D721Med (cell line): ENCODE results near the gene WASF1.

ENCODE experiments used
- DNase-seq: peaks from one replicate; pipeline ENCODE4 v3.0.0; 2011; ENCODE audit warnings: low spot score; ENCODE audit not compliant: insufficient read length
- FAIRE-seq: peaks from 2 replicates; lab custom pipeline; 2011; peaks lifted over from hg19 to GRCh38; lab: Jason Lieb, UNC
- TF ChIP-seq, protein P1 (sequence below): IDR thresholded peaks from 2 replicates; pipeline ENCODE4 v1.5.1; 2012; ENCODE audit warnings: mild to moderate bottlenecking, control low read depth; ENCODE audit not compliant: insufficient read depth; ENCODE audit errors: missing control alignments

Gene WASF1

DNA sequence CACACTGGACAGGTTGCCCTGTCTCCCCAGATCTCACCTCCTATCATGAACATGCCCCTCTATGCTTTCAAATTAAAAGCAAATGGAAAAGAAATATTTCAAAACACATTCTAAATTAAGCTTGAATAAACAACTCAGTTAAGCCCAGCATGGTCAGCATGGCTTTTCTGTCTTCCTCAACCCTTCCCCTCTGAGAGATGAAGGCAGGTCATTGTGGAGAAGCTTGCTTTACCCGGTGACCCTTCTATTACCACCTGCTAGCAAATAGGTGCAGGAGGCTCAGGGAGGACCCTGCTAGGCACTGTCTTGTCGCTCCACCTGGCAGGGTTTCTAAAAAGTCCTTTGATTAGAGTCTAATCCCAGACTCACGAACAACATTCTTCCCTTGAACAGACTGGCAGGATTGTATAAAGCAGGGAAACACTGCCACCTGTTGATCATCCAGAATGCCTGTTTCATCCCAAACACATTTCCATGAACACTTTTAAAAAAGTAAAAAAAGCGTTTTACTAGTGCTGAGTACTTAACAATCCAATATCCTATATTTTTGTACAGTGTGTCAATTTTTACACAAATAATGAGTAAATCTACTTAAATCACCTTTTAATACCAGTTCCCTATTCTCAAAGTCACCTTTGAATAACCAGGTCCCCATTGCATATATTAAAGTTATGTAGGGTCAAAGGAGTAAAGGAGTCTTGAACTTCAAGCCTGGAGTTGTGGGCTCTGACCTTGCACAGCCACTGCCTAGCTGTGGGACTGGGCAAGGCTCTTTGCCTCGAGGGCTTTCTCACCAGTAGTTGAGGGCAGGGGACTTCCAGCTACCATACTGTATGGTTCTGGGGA, 125.9 kb downstream of the WASF1 start:
- TF ChIP-seq, protein P1, sequence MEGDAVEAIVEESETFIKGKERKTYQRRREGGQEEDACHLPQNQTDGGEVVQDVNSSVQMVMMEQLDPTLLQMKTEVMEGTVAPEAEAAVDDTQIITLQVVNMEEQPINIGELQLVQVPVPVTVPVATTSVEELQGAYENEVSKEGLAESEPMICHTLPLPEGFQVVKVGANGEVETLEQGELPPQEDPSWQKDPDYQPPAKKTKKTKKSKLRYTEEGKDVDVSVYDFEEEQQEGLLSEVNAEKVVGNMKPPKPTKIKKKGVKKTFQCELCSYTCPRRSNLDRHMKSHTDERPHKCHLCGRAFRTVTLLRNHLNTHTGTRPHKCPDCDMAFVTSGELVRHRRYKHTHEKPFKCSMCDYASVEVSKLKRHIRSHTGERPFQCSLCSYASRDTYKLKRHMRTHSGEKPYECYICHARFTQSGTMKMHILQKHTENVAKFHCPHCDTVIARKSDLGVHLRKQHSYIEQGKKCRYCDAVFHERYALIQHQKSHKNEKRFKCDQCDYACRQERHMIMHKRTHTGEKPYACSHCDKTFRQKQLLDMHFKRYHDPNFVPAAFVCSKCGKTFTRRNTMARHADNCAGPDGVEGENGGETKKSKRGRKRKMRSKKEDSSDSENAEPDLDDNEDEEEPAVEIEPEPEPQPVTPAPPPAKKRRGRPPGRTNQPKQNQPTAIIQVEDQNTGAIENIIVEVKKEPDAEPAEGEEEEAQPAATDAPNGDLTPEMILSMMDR, result peak; percentile 43
- DNase-seq (no peak), FAIRE-seq (no peak)

GRCh38 chr6:110050440-110050813, 129.0 kb downstream of the WASF1 start:
- no peak for FAIRE-seq
- DNase-seq, result no peak

More at GRCh38 chr6:110050440-110050813, 129.0 kb downstream of the WASF1 start:
- TF ChIP-seq, protein P1, result no peak
